Osteocyte (in vitro differentiated cells): ENCODE results near the gene CD82. TPM values are rescaled to one million over a fixed set of nuclear protein-coding genes. Genes with fewer than 3 reads are reported as not detected.

Experiments used
- DNase-seq: peaks from one replicate; pipeline ENCODE4 v3.0.0; 2021; ENCODE audit warnings: mixed read lengths; ENCODE audit not compliant: unreplicated experiment; ENCODE audit errors: extremely low spot score
- H3K27ac Mint-ChIP-seq: one replicate; pipeline ENCODE4 v1.8.0; 2021; ENCODE audit warnings: mild to moderate bottlenecking, mixed read lengths; ENCODE audit not compliant: unreplicated experiment
- H3K27me3 Mint-ChIP-seq: one replicate; pipeline ENCODE4 v1.8.0; 2021; ENCODE audit warnings: mixed read lengths; ENCODE audit not compliant: unreplicated experiment
- H3K36me3 Mint-ChIP-seq: one replicate; pipeline ENCODE4 v1.8.0; 2021; ENCODE audit warnings: mixed read lengths; ENCODE audit not compliant: unreplicated experiment
- H3K4me1 Mint-ChIP-seq: one replicate; pipeline ENCODE4 v1.8.0; 2021; ENCODE audit warnings: mixed read lengths; ENCODE audit not compliant: unreplicated experiment
- H3K4me3 Mint-ChIP-seq: one replicate; pipeline ENCODE4 v1.8.0; 2021; ENCODE audit warnings: mild to moderate bottlenecking, moderate library complexity, mixed read lengths; ENCODE audit not compliant: unreplicated experiment
- H3K9me3 Mint-ChIP-seq: one replicate; pipeline ENCODE4 v1.8.0; 2021; ENCODE audit warnings: mixed read lengths; ENCODE audit not compliant: unreplicated experiment
- total RNA-seq: library from RNA; stranded (reverse); gene quantifications from 2 replicates; pipeline ENCODE4 v1.2.1, GENCODE V29; 2021
- TF ChIP-seq, protein P1 (sequence below): fragments of 200-600 bp; sonication (generic); IDR thresholded peaks from 2 replicates; pipeline ENCODE4 v1.5.0; 2021; ENCODE audit warnings: antibody characterized with exemption, mild to moderate bottlenecking, moderate library complexity

Gene CD82
- total RNA-seq, 1 donor from 2014 or later = 34.6 TPM

DNA sequence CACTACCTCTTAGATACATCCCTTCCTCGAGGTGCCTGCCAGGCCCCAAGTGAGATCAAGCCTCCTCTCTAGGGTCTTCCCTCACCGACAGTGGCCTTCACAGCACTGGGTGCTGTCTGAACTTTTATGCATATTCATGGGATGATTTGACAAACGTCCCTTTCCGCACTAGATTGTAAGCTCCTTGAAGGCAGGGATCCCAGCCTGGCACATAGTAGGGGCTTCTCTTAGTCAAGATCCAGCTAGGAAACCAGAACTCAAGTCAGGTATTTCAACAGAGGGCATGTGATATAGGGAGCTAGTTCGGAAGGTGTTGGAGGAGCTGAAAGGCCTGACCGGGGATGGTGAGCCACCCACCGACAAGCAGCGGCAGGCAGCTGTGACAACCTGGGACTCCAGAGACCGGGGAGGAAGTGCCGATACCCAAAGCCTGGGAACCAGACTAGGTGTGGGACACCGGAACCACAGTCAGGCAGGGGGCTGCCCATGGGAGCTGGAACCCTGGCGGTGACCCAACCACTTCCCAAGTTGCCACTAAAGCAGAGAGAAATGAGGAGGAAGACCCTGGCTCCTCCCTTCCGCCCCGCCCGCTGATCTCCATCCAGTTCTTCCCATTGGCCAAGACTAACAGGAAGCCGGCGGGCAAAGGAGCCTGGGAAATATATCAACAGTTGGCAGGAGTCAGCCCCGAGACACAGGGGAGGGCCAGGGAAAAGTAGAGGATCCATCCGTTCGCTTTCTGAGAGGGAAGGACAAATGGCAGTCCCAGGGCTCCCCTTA lies 39.8 kb upstream of the CD82 start:
- no peak for DNase-seq
- H3K27ac Mint-ChIP-seq = no peak overlapping the region
- no peak overlapping the region for H3K4me3 Mint-ChIP-seq
- H3K27me3 Mint-ChIP-seq = peaks cover 29% of the 10 kb centered on the region
- H3K9me3 Mint-ChIP-seq = no peaks in the 10 kb centered on the region
- no peaks in the 10 kb centered on the region for H3K36me3 Mint-ChIP-seq
- peaks cover 1% of the 10 kb centered on the region for H3K4me1 Mint-ChIP-seq
- TF ChIP-seq, protein P1, sequence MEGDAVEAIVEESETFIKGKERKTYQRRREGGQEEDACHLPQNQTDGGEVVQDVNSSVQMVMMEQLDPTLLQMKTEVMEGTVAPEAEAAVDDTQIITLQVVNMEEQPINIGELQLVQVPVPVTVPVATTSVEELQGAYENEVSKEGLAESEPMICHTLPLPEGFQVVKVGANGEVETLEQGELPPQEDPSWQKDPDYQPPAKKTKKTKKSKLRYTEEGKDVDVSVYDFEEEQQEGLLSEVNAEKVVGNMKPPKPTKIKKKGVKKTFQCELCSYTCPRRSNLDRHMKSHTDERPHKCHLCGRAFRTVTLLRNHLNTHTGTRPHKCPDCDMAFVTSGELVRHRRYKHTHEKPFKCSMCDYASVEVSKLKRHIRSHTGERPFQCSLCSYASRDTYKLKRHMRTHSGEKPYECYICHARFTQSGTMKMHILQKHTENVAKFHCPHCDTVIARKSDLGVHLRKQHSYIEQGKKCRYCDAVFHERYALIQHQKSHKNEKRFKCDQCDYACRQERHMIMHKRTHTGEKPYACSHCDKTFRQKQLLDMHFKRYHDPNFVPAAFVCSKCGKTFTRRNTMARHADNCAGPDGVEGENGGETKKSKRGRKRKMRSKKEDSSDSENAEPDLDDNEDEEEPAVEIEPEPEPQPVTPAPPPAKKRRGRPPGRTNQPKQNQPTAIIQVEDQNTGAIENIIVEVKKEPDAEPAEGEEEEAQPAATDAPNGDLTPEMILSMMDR = no peak

DNA sequence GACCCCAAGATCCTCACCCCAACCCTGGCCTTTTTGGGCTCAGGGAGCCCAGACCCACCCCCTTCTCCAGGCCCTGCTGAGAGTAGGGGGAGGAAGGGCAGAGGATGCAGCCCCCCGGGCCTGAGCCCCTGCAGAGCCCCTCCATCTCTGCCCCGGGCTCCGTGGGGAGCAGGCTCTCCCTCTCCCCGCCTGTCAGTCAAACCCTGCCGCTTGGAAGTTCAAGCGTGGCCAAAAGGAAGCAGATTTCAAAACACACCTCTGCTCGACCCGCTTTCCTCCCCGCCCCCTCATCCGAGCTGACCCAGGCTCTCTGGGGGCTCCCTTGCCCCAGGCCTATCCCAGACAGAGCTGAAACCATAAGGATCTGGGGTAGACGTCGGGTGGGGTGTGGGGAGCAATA lies 39.0 kb upstream of the CD82 start:
- peaks cover 1% of the 10 kb centered on the region for H3K4me1 Mint-ChIP-seq
- H3K27ac Mint-ChIP-seq = no peak overlapping the region
- TF ChIP-seq, protein P1 = no peak
- peaks cover 29% of the 10 kb centered on the region for H3K27me3 Mint-ChIP-seq
- no peaks in the 10 kb centered on the region for H3K9me3 Mint-ChIP-seq
- H3K36me3 Mint-ChIP-seq = no peaks in the 10 kb centered on the region
- DNase-seq = no peak
- no peak overlapping the region for H3K4me3 Mint-ChIP-seq

DNA sequence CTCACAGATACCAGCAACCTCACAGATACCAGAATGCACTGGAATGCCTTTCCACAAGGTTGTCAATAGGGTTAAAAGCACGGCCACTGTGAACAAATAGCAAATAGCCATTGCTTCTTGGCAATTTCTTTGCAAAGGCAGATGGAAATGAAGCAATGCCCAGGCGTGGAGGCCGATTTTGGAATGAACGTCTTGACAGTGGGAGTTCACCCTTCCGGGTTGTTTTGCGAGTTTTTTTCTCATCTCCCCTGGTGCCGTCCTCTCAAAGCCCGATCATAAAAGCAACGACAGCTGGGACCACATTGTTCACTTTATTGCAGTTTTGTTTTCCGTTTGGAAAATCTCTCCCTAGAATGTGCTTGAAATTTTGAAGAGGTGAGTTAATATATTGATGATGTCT lies 38.0 kb upstream of the CD82 start:
- H3K4me3 Mint-ChIP-seq = no peak overlapping the region
- peaks cover 24% of the 10 kb centered on the region for H3K27me3 Mint-ChIP-seq
- peaks cover 1% of the 10 kb centered on the region for H3K4me1 Mint-ChIP-seq
- no peak overlapping the region for H3K27ac Mint-ChIP-seq
- no peak for DNase-seq
- no peaks in the 10 kb centered on the region for H3K9me3 Mint-ChIP-seq
- H3K36me3 Mint-ChIP-seq = no peaks in the 10 kb centered on the region
- TF ChIP-seq, protein P1 = no peak

DNA sequence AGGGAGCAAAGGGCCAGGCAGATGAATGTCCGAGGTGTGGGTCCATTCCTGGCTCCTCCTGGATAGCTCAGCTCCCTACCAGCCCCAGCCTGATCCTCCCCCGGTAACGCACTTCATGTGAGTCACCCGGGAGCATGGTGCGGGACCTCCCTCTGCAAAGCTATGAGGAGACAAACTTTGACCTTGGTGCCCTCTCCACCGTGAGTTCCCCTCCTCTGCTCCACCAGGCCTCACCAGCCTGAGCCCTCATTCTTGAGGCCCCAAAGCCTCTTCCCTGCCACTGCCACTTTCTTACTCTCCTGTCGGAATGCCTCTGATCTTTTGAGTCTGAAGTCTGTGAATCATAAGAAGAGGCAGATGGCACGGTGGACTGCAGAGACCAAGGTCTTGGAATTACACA lies 37.4 kb upstream of the CD82 start:
- Mint-ChIP-seq H3K36me3 (no peaks in the 10 kb centered on the region), H3K4me1 (peaks cover 1% of the 10 kb centered on the region), H3K27me3 (peaks cover 20% of the 10 kb centered on the region), H3K9me3 (no peaks in the 10 kb centered on the region), H3K4me3 (no peak overlapping the region), H3K27ac (no peak overlapping the region)
- DNase-seq = no peak
- TF ChIP-seq, protein P1 = no peak

DNA sequence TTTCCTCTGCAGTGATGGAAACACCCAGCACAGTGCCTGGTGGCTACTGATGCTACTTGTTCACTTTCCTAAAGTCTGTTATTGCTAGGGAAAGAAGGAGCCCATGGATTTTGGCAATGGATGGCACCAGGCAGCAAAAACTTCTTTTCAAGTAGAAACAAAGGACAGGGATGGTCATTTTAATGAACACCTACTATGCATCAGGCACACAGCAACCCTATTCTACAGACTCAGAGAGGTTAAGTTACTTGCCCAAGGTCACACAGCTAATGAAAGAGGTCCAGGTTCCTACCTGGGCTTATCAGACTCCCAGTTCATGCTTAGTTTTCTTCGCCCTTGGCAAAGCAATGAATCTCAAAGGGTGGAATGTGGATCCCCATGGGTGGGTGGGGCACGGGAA lies 36.9 kb upstream of the CD82 start:
- no peak for DNase-seq
- peaks cover 20% of the 10 kb centered on the region for H3K27me3 Mint-ChIP-seq
- no peaks in the 10 kb centered on the region for H3K9me3 Mint-ChIP-seq
- no peak overlapping the region for H3K4me3 Mint-ChIP-seq
- TF ChIP-seq, protein P1 = no peak
- peaks cover 1% of the 10 kb centered on the region for H3K4me1 Mint-ChIP-seq
- no peaks in the 10 kb centered on the region for H3K36me3 Mint-ChIP-seq
- no peak overlapping the region for H3K27ac Mint-ChIP-seq
